Neutrophil (primary cell): Measurements from ENCODE around the gene ATP1B2.
A peak's percentile ranks its signal among the peaks of the same experiment; 100 is the strongest.

Experiments
- H3K27ac ChIP-seq: fragments of 200-600 bp; sonication (generic); 2 replicates; pipeline ENCODE4 v1.5.1; 2016; ENCODE audit warnings: mild to moderate bottlenecking, moderate library complexity
- H3K27me3 ChIP-seq: fragments of 200-600 bp; sonication (generic); 2 replicates; pipeline ENCODE4 v1.6.0; 2016; ENCODE audit warnings: mild to moderate bottlenecking
- H3K36me3 ChIP-seq: fragments of 200-600 bp; sonication (generic); 2 replicates; pipeline ENCODE4 v1.5.1; 2017
- H3K4me1 ChIP-seq, 2 experiments: fragments of 200-600 bp in 1 of 2; sonication (generic) in 1 of 2; 1 replicate in 1 of 2; 2 replicates in 1 of 2; pipeline versions ENCODE4 v1.5.1 to v1.6.1; 2013 to 2016; ENCODE audit warnings: low read depth in 1 of 2, low read length in 1 of 2, mild to moderate bottlenecking in 1 of 2, moderate library complexity in 1 of 2; ENCODE audit not compliant: control insufficient read depth in 1 of 2, insufficient read depth in 1 of 2
- H3K4me3 ChIP-seq, 2 experiments: fragments of 200-600 bp in 1 of 2; sonication (generic) in 1 of 2; 1 replicate in 1 of 2; 2 replicates in 1 of 2; pipeline ENCODE4 v1.5.1; 2013 to 2016; ENCODE audit warnings: low read depth in 1 of 2, low read length in 1 of 2, mild to moderate bottlenecking in 1 of 2, moderate library complexity in 1 of 2
- H3K9me3 ChIP-seq: fragments of 200-600 bp; sonication (generic); 2 replicates; pipeline ENCODE4 v1.5.1; 2016
- TF ChIP-seq, protein P1 (sequence below): fragments of 200-600 bp; sonication (generic); IDR thresholded peaks from 2 replicates; pipeline ENCODE4 v1.5.1; 2016; ENCODE audit warnings: antibody characterized with exemption

ATP1B2 gene

DNA sequence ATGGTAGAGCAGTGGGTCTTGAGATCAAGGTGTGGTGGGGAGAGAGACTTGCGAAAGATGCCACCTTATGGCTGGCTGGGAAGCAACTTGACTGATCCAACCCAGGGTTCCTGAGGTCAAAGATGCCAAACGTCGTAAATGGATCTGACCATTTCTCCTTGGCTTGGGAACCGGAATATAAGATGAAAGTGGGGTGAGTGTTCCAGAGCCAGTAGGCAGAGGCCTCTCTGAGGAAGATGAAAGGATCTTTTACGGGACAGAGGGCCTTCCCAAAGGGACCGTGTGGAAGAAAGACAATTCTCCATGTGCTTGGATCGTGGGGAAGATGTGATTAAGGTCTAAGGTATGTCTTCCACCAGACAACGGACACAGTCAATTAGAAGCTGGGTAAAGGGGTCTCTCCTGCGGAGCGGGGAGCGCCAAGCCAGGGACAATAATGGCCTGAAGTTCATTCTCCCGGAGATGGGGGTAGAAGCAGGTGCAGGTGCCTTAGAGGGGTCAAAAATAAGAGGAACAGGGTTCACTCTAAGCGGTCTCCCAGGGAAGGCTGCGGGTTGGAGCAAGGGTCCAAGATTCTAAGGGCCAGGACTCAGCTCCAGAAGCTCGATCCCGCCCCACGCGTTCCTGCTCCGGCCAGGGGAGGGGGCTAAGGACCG, 36.8 kb upstream of the ATP1B2 start:
- peak overlapping the region; percentile 95 for H3K27ac ChIP-seq
- H3K36me3 ChIP-seq, result no peaks in the 10 kb centered on the region
- peaks cover 16 to 25% of the 10 kb centered on the region in 2 experiments for H3K4me1 ChIP-seq
- TF ChIP-seq, protein P1, sequence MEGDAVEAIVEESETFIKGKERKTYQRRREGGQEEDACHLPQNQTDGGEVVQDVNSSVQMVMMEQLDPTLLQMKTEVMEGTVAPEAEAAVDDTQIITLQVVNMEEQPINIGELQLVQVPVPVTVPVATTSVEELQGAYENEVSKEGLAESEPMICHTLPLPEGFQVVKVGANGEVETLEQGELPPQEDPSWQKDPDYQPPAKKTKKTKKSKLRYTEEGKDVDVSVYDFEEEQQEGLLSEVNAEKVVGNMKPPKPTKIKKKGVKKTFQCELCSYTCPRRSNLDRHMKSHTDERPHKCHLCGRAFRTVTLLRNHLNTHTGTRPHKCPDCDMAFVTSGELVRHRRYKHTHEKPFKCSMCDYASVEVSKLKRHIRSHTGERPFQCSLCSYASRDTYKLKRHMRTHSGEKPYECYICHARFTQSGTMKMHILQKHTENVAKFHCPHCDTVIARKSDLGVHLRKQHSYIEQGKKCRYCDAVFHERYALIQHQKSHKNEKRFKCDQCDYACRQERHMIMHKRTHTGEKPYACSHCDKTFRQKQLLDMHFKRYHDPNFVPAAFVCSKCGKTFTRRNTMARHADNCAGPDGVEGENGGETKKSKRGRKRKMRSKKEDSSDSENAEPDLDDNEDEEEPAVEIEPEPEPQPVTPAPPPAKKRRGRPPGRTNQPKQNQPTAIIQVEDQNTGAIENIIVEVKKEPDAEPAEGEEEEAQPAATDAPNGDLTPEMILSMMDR, result no peak
- H3K9me3 ChIP-seq, result no peaks in the 10 kb centered on the region
- H3K27me3 ChIP-seq, result no peaks in the 10 kb centered on the region
- peak overlapping the region; percentile 78 to 83 for H3K4me3 ChIP-seq

DNA sequence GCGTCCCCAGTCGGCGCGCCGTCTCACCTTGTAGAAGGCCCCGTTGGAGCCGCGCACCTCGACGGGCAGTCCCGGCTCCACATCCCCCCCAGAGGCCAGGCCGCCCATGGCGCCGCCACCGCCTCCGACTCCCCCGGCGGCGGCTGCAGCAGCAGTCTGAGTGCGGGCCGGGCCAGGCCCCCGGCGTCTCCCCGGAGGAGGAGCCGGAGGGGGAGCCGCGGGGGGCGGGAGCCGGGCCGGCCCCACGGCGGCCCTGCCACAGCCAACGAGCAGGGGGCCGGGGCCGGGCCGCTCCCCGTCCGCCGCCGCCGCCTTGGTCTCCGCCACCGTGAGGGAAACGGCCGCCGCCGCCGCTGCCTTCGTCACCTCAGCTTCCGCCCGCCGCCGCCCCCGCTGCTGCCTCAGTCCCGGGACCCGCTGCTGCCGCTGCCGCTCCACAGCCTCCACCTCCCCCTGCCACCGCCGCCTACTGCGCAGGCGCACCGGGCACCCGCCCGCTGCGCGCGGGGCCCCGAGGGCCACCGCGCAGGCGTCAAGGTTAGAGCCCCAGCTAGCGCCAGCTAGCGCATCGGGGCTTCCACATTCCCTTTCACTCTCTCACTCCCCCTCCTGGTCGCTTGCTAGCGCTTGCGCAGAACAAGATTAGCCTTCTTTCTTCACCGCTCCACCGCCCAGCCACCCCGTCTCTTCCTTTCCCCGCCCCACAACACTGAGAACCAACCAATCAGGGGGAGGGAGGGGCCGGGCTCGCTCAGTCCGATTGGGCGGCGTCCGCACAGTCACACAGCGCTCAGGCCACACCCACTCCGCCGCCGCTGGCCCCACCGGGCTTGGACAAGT, 36.1 kb upstream of the ATP1B2 start, which contains the start of gene FXR2:
Gene FXR2, minus strand, starts transcription at position 473 of the 840 bp plus-strand sequence. Its CDS starts 365 bp downstream, at position 108.
- TF ChIP-seq, protein P1, result peak; percentile 80
- Histone ChIP-seq H3K4me3 (peak within 1 kb of the TSS; percentile 78 to 83), H3K36me3 (no peaks in the 10 kb centered on the region), H3K4me1 (peaks cover 16 to 25% of the 10 kb centered on the region in 2 experiments), H3K9me3 (no peaks in the 10 kb centered on the region), H3K27me3 (no peaks in the 10 kb centered on the region), H3K27ac (peak within 1 kb of the TSS; percentile 95)

DNA sequence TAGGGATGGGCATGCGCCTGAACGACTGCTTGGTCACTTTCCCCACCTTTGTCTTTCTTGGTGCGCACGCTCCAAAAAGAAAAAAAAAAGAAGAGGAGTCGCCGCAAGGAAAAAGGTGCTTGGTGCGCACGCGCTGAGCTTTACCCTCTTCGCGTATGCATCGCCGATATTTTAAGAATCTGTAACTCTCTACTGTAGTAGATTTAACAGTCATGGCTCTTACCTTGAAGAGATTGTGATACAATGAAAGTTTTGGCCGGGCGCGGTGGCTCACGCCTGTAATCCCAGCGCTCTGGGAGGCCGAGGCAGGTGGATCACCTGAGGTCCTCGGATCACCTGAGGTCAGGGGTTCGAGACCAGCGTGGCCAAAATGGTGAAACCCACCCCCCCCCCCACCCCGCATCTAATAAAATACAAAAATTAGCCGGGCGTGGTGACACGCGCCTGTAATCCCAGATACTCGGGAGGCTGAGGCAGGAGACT, 35.4 kb upstream of the ATP1B2 start:
- H3K27ac ChIP-seq, result peak overlapping the region; percentile 95
- TF ChIP-seq, protein P1, result no peak
- peaks cover 16 to 25% of the 10 kb centered on the region in 2 experiments for H3K4me1 ChIP-seq

DNA sequence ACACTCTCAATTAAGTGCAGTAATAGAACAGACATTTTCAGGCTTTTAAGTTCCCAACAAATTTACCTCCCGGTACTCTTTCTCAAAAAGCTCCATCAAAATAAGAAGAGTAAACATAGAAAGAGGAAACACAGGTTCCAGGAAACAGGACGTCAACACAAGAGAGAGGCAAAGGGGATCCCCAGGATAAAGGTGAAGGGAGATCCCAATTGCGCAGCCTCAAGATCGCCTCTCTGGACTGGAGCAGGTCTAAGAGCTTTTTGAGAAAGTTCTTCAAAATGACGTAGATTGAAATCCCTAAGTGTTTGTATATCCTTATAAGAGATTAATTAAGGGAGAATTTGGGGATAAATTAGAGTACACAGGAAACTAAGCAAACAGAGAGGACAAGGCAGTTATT, 32.1 kb upstream of the ATP1B2 start:
- Histone ChIP-seq H3K27ac (no peak overlapping the region), H3K36me3 (no peaks in the 10 kb centered on the region), H3K27me3 (no peaks in the 10 kb centered on the region), H3K4me1 (peaks cover 9% of the 10 kb centered on the region in 2 experiments), H3K9me3 (no peaks in the 10 kb centered on the region), H3K4me3 (no peak overlapping the region)
- TF ChIP-seq, protein P1, result no peak

More for the DNA sequence above, 35.4 kb upstream of the ATP1B2 start:
- no peaks in the 10 kb centered on the region for H3K27me3 ChIP-seq
- H3K9me3 ChIP-seq, result no peaks in the 10 kb centered on the region
- peak overlapping the region; percentile 78 to 83 for H3K4me3 ChIP-seq
- no peaks in the 10 kb centered on the region for H3K36me3 ChIP-seq

DNA sequence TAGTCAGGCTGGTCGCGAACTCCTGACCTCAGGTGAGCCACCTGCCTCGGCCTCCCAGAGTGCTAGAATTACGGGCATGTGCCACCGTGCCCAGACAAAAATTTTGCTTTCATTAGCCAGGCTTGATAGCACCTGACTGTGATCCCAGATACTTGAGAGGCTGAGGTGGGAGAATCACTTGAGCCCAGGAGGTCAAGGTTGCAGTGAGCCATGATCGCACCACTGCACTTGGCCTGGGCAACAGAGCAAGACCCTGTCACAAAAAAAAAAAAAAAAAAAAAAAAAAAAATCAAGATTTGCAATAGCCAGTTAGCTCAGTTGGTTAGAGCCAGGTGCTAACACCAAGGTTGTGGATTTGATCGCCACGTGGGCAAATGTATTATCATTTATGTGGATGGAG, 29.9 kb upstream of the ATP1B2 start:
- Histone ChIP-seq H3K4me3 (no peak overlapping the region), H3K9me3 (no peaks in the 10 kb centered on the region), H3K36me3 (no peaks in the 10 kb centered on the region), H3K27ac (no peak overlapping the region), H3K4me1 (peaks cover under 1 to 4% of the 10 kb centered on the region in 2 experiments), H3K27me3 (no peaks in the 10 kb centered on the region)
- TF ChIP-seq, protein P1, result no peak
